B cell (primary cell): ENCODE data around the gene GJB2. TPM values are rescaled to one million over a fixed set of nuclear protein-coding genes. Genes with fewer than 3 reads are reported as not detected.
A peak's percentile ranks its signal among the peaks of the same experiment; 100 is the strongest.

ENCODE experiments used
- ATAC-seq: fragments of 200-7000 bp; cut with Tn5 transposase; one replicate; pipeline ENCODE4 v1.10.0; 2021; ENCODE audit warnings: low read depth, mild to moderate bottlenecking, moderate number of reproducible peaks, moderate library complexity
- CTCF ChIA-PET: fragments of 350-600 bp; sonication (Branson Sonifier 250); formaldehyde crosslinking; loops from one replicate; lab custom pipeline; 2021; ENCODE audit warnings: antibody characterized with exemption, inconsistent platforms; lab: Charles Lee
- POLR2A ChIA-PET: fragments of 350-600 bp; sonication (Branson Sonifier 250); formaldehyde crosslinking; loops from one replicate; lab custom pipeline; 2021; ENCODE audit warnings: antibody characterized with exemption; lab: Charles Lee
- DNase-seq: peaks from one replicate; pipeline ENCODE4 v3.0.0; 2013
- H2AFZ ChIP-seq: 2 replicates; pipeline ENCODE4 v1.6.1; 2012; ENCODE audit warnings: mild to moderate bottlenecking, low read depth, low read length; ENCODE audit not compliant: insufficient read depth, poor library complexity, severe bottlenecking
- H3K27ac ChIP-seq, 2 donors: 1 replicate in 1 of 2; 2 replicates in 1 of 2; pipeline ENCODE4 v1.5.1; 2012 to 2013; ENCODE audit warnings: low read length in 2 of 2, mild to moderate bottlenecking in 2 of 2, moderate library complexity in 1 of 2
- H3K27me3 ChIP-seq, 4 experiments: fragments of 200-600 bp in 1 of 4; sonication (generic) in 1 of 4; replicated peaks in 1 of 4; 1 replicate in 2 of 4; 2 replicates in 2 of 4; pipeline versions ENCODE4 v1.6.1 to v1.7.0; 2013 to 2016; ENCODE audit warnings: low read length in 3 of 4, mild to moderate bottlenecking in 2 of 4, mixed read lengths in 1 of 4, moderate library complexity in 1 of 4; ENCODE audit not compliant: insufficient read depth in 4 of 4, control insufficient read depth in 3 of 4; ENCODE audit errors: control extremely low read depth in 1 of 4
- H3K36me3 ChIP-seq, 2 experiments: replicated peaks in 1 of 2; 1 replicate in 1 of 2; 2 replicates in 1 of 2; pipeline versions ENCODE4 v1.6.1 to v1.7.1; 2013; ENCODE audit warnings: low read length in 1 of 2; ENCODE audit not compliant: insufficient read depth in 2 of 2, control insufficient read depth in 1 of 2; ENCODE audit errors: control extremely low read depth in 1 of 2, extremely low read depth in 1 of 2
- H3K4me1 ChIP-seq, 2 donors: fragments of 200-600 bp in 1 of 2; sonication (generic) in 1 of 2; 1 replicate in 1 of 2; 2 replicates in 1 of 2; pipeline versions ENCODE4 v1.5.1 to v1.6.1; 2013 to 2017; ENCODE audit warnings: low read length in 2 of 2; ENCODE audit not compliant: control insufficient read depth in 2 of 2, insufficient read depth in 2 of 2
- H3K4me2 ChIP-seq: replicated peaks from 2 replicates; pipeline ENCODE3; 2012; ENCODE audit warnings: mild to moderate bottlenecking, low read depth, low read length; ENCODE audit not compliant: poor library complexity, severe bottlenecking
- H3K4me3 ChIP-seq, 5 experiments: fragments of 200-600 bp in 1 of 5; sonication (generic) in 1 of 5; 1 replicate in 3 of 5; 2 replicates in 2 of 5; pipeline versions ENCODE4 v1.5.1 to v1.7.0; 2011 to 2016; ENCODE audit warnings: low read length in 4 of 5, mild to moderate bottlenecking in 4 of 5, low read depth in 2 of 5, control low read depth in 1 of 5, moderate library complexity in 1 of 5; ENCODE audit not compliant: insufficient read depth in 1 of 5; ENCODE audit errors: control extremely low read depth in 1 of 5, extremely low read depth in 1 of 5
- H3K79me2 ChIP-seq: fragments of 200-600 bp; sonication (generic); one replicate; pipeline ENCODE4 v1.6.0; 2016; ENCODE audit warnings: low read length; ENCODE audit not compliant: control insufficient read depth, insufficient read depth
- H3K9ac ChIP-seq: fragments of 200-600 bp; sonication (generic); 2 replicates; pipeline ENCODE4 v1.6.1; 2017; ENCODE audit warnings: mild to moderate bottlenecking, low read length, moderate library complexity
- H3K9me3 ChIP-seq, 3 donors: one replicate each; pipeline versions ENCODE4 v1.6.1 to v1.7.1; 2013; ENCODE audit warnings: low read length in 2 of 3; ENCODE audit not compliant: control insufficient read depth in 2 of 3, insufficient read depth in 1 of 3; ENCODE audit errors: control extremely low read depth in 1 of 3
- H4K20me1 ChIP-seq: 2 replicates; pipeline ENCODE4 v1.6.0; 2012; ENCODE audit warnings: mild to moderate bottlenecking, low read length; ENCODE audit not compliant: insufficient read depth, control insufficient read depth, poor library complexity, severe bottlenecking
- H3K27ac Mint-ChIP-seq: one replicate; pipeline ENCODE4 v1.8.0; 2021; ENCODE audit warnings: mixed read lengths
- H3K27me3 Mint-ChIP-seq: one replicate; pipeline ENCODE4 v1.8.0; 2021; ENCODE audit warnings: mixed read lengths
- H3K4me1 Mint-ChIP-seq: one replicate; pipeline ENCODE4 v1.8.0; 2021; ENCODE audit warnings: mixed read lengths
- H3K4me3 Mint-ChIP-seq: one replicate; pipeline ENCODE4 v1.8.0; 2021; ENCODE audit warnings: mixed read lengths
- H3K9me3 Mint-ChIP-seq: one replicate; pipeline ENCODE4 v1.8.0; 2022; ENCODE audit warnings: mixed read lengths; ENCODE audit not compliant: insufficient read depth
- CTCF ChIP-seq: fragments of 200-600 bp; IDR thresholded peaks from one replicate; pipeline ENCODE4 v1.8.0; 2022; ENCODE audit warnings: antibody characterized with exemption, mild to moderate bottlenecking
- EZH2 ChIP-seq: IDR thresholded peaks from 2 replicates; pipeline ENCODE4 v1.6.1; 2012; ENCODE audit warnings: borderline replicate concordance, low read depth, mild to moderate bottlenecking, moderate library complexity, low read length; ENCODE audit not compliant: insufficient read depth, poor library complexity, severe bottlenecking
- WGBS: methylation state at CpG from one replicate; pipeline ENCODE4 v1.1.5; 2013; ENCODE audit warnings: missing lambda C conversion rate; ENCODE audit not compliant: insufficient coverage; 5-methylcytosine and 5-hydroxymethylcytosine counted together
- intact Hi-C: fragments of 100-400 bp; cut with micrococcal nuclease; formaldehyde crosslinking; loops from one replicate; pipeline ENCODE4 v1.10.0; 2022
- polyA plus RNA-seq: library from polyadenylated mRNA; depleted of rRNA; stranded (reverse); fragments of >200 nt; gene quantifications from 2 replicates; pipeline ENCODE4 v1.2.3, GENCODE V29; 2012
- total RNA-seq, 2 donors: library from RNA; stranded (reverse); fragments of 120-200 nt in 1 of 2; gene quantifications; 1 replicate in 1 of 2; 2 replicates in 1 of 2; pipeline versions ENCODE4 v1.2.3 to v1.2.4, GENCODE V29; 2013 to 2022

Gene GJB2
- total and polyA plus RNA-seq, 2 donors (not counting 1 experiment from before 2014, with no cell fraction given) = not detected

DNA sequence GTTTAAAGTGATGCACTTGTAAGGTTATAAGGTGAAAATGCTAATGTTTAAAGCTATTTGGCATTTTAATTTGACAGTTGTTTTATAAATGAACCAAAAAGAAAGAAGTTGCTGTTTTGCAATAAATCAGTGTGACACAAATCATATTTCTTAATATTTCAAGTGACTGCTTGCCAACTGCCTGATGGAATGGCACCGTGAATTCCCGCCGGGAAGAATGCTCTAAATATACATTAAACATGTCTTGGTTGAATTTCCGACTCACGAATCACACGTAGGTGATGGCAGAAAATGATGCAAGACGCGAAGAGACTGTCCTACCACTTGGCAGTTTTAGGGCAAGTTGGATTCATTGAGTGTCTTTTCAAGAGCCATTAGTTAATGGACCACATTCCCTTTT lies 3.1 kb upstream of the GJB2 start:
- ChIA-PET POLR2A (no interaction called here), CTCF (interaction anchor here (1.9 to 5.7 kb wide), 2 partner anchors 10 to 35 kb away, joined by 8 to 40 read pairs; partner anchors contain the start of gene GJA3)
- ATAC-seq = no peak
- H3K4me1 ChIP-seq = peaks cover 27 to 37% of the 10 kb centered on the region in 2 donors
- H4K20me1 ChIP-seq = no peaks in the 10 kb centered on the region
- no peaks in the 10 kb centered on the region for H3K36me3 ChIP-seq
- H3K4me3 ChIP-seq = no peak overlapping the region
- H3K4me2 ChIP-seq = no peak overlapping the region
- no peak overlapping the region for H3K27ac Mint-ChIP-seq
- no peaks in the 10 kb centered on the region for H3K79me2 ChIP-seq
- no peak overlapping the region for H3K9ac ChIP-seq
- no peak overlapping the region for H2AFZ ChIP-seq
- TF ChIP-seq CTCF (no peak), EZH2 (no peak)
- DNase-seq = no peak
- H3K4me3 Mint-ChIP-seq = no peak overlapping the region
- H3K9me3 Mint-ChIP-seq = no peaks in the 10 kb centered on the region
- no peaks in the 10 kb centered on the region for H3K9me3 ChIP-seq
- intact Hi-C loops = loop anchor here (5.0 to 10.0 kb wide), 2 partner anchors 1282 to 1409 kb away; partner anchors contain the start of gene MICU2
- peaks cover 71% of the 10 kb centered on the region for H3K27me3 Mint-ChIP-seq
- WGBS = no CpG with 5 or more reads among the region's 8 CpGs
- peaks cover 23% of the 10 kb centered on the region for H3K4me1 Mint-ChIP-seq
- peaks cover 2 to 56% (median 49%) of the 10 kb centered on the region in 4 experiments for H3K27me3 ChIP-seq
- H3K27ac ChIP-seq = no peak overlapping the region

DNA sequence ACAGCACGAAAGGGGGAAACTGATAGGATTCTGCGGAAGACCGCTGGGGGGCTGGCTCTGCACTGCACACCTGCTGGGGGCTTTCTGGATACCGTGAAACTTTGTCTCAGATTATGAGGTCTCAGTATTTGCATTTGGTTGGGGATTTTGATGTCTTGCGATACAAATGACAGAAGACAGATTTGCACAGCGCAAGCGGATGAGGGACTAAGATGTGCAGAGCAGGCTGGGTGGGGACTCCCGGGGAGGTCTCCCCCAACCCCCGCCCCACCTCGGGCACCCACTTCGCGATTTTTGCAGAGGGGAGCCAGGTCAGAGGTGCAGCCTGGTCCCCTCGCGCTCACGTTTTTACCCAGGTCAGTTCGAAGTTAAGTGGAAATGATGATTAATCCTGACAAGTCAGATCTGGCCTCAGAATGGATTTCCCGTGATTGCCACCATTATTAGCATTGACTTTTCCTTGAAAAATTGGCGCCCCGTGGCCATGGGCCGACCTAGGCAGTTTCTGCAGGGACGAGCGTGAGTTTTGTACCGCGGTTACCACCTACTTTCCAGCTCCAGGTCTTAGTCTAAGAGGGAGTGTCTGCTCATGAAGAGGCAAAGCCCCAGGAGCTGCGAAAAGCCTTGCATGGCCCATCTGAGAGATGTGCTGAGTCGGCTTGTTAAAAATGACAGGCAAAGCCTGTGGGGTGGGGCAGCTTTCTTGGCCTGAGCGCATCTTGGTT lies 1.3 kb upstream of the GJB2 start:
- Mint-ChIP-seq H3K9me3 (no peaks in the 10 kb centered on the region), H3K27ac (no peak overlapping the region), H3K4me3 (peak overlapping the region; percentile 73), H3K27me3 (peaks cover 70% of the 10 kb centered on the region), H3K4me1 (peaks cover 23% of the 10 kb centered on the region)
- WGBS = 8% methylated on average over 24 of the region's 27 CpGs
- Histone ChIP-seq H3K27ac (no peak overlapping the region), H4K20me1 (no peaks in the 10 kb centered on the region), H2AFZ (peak overlapping the region; percentile 50), H3K9ac (peak overlapping the region; percentile 54), H3K9me3 (peaks cover 0 to 2% (median 0%) of the 10 kb centered on the region in 3 donors), H3K27me3 (peaks cover 2 to 56% (median 49%) of the 10 kb centered on the region in 4 experiments), H3K79me2 (no peaks in the 10 kb centered on the region), H3K4me3 (peak overlapping the region in 3 of 5 experiments; percentile 38 to 47 (median 39)), H3K36me3 (no peaks in the 10 kb centered on the region), H3K4me1 (peaks cover 27 to 37% of the 10 kb centered on the region in 2 donors), H3K4me2 (peak overlapping the region; percentile 89)
- ATAC-seq (no peak), DNase-seq (peak; percentile 69)
- TF ChIP-seq CTCF (no peak), EZH2 (no peak)
- ChIA-PET POLR2A (no interaction called here), CTCF (interaction anchor here (0.7 to 5.7 kb wide), 3 partner anchors 8 to 33 kb away, joined by 3 to 40 read pairs (median 8); partner anchors contain the start of gene GJA3)
- intact Hi-C loops = loop anchor here (10.0 kb wide), 1 partner anchor 1411 kb away; the partner anchor contains the start of gene MICU2
